ENCODE results near the gene CDC42BPG. TPM values are rescaled to one million over a fixed set of nuclear protein-coding genes. Genes with fewer than 3 reads are reported as not detected.
A peak's percentile ranks its signal among the peaks of the same experiment; 100 is the strongest.

The CDC42BPG gene
- total RNA-seq, 1 donor from 2014 or later: not detected

DNA sequence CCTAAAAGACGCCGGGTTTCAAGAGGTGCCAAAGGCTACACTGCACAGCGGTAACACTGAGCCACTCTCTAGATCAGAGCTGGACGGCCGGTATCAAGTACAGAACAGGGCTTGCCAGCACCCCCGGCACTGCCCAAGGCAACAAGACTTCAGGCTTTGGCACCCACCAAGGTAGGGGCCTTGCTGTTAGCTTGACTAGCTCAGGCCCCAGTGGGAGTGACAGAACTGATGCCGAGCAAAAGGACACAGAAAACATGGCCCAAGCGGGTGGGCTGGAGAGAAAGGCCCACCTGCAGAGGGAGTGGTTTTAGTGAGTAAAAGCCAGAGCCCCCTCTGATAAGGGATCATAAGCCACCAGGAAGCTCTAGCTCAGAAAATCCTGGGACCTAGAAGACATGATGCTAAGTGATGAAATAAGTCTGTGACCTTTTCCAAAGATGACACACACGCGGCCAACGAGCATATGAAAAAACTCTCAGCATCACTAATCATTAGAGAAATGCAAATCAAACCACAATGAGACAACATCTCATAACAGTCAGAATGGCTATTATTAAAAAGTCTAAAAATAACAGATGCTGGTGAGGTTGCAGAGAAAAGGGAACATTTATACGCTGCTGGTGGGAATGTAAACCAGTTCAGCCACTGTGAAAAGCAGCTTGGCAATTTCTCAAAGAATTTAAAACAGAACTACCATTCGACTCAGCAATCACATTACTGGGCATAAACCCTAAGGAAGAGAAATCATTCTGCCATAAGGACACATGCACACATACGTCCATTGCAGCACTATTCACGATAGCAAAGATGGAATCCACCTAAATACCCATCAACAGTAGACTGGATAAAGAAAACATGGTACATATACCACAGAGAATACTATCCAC, 21.1 kb upstream of the CDC42BPG start:
- Histone ChIP-seq H3K4me3 (peak overlapping the region; percentile 37 to 59), H3K4me1 (peaks cover 55 to 83% of the 10 kb centered on the region in 2 donors), H3K9me3 (no peaks in the 10 kb centered on the region), H3K27me3 (no peaks in the 10 kb centered on the region), H3K36me3 (peaks cover 7 to 9% of the 10 kb centered on the region in 2 donors), H3K27ac (peak overlapping the region; percentile 97 to 98)
- no peak for DNase-seq (ENCODE audit: low spot score in 2 of 2)
- intact Hi-C loops (cut with DNase I): loop anchor here (2.0 kb wide), 1 partner anchor 13 kb away; the partner anchor contains the start of gene EHD1
- TF ChIP-seq CTCF (IDR thresholded peaks at IDR 0.05): no peak

DNA sequence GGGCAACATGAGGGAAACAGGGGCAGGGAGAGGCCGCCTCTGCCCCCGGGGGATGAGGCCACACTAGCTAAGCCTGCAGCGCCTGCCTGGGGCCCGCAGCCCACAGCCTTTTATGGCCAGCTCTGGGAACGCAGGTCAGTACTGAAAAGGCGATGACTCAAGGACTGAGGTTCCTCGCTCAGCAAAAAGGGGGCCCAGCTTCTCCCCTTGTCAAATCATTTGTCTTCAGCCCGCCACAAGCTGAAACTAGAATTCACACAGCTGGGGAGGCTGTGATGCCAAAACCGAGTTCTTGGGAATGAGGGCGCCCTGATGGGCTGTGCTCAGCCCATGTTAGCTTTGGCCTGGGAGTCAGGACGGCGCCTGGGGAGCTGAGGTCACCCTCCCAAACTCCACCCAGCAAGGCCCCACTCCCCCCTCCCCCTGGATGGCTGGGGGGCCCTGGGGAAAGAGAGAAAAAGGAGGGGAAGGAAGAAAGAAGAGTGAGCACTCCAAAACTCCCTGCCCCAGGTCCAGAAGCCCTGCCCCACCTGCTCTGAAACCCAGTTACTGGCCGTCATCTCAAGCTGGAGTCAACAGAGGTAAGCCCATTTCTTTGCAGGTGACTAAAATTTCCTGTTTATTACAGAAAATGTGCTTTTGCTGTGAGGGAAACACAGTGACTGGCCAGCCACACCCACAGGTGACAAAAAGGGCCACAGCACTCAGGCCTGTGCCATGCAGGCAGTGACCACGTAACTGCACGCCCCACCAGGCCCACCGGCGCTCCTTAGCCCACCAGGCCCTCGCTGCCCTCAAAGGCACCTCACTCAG, 20.2 kb upstream of the CDC42BPG start:
- Histone ChIP-seq H3K4me1 (peaks cover 47 to 76% of the 10 kb centered on the region in 2 donors), H3K27me3 (no peaks in the 10 kb centered on the region), H3K27ac (peak overlapping the region; percentile 97 to 98), H3K4me3 (peak overlapping the region; percentile 37 to 59), H3K36me3 (peaks cover 9 to 14% of the 10 kb centered on the region in 2 donors), H3K9me3 (no peaks in the 10 kb centered on the region)
- TF ChIP-seq CTCF (IDR thresholded peaks at IDR 0.05): no peak
- DNase-seq (ENCODE audit: low spot score in 2 of 2): peak; percentile 87 to 96
- intact Hi-C loops (cut with DNase I): loop anchor here (1.0 to 2.0 kb wide), 2 partner anchors 8 to 14 kb away; partner anchors contain the start of gene EHD1

DNA sequence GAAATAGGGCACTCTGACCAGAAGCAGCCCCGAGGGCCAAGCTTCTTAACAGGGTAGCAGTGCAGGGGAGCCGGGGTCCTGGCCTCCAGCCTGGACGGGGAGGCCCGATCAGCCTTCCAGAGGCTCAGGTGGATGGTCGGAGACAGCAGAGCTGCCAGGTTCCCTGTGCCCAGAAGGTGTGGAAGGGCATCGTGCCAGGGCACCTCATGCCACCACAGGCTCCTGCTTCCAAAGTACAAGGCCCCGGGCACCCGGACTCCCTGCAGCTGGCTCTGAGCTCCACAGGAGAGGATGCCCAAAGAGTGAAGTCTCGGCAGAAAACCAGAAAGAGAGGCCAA, 19.7 kb upstream of the CDC42BPG start:
- H3K4me3 ChIP-seq: peak overlapping the region; percentile 37 to 41
- H3K4me1 ChIP-seq: peaks cover 44 to 72% of the 10 kb centered on the region in 2 donors
- no peak for TF ChIP-seq CTCF (IDR thresholded peaks at IDR 0.05)
- peak overlapping the region; percentile 97 to 98 for H3K27ac ChIP-seq
- H3K36me3 ChIP-seq: peaks cover 15 to 20% of the 10 kb centered on the region in 2 donors
- intact Hi-C loops (cut with DNase I): loop anchor here (1.0 to 2.0 kb wide), 2 partner anchors 8 to 15 kb away; partner anchors contain the start of gene EHD1
- no peaks in the 10 kb centered on the region for H3K27me3 ChIP-seq
- no peak for DNase-seq (ENCODE audit: low spot score in 2 of 2)
- H3K9me3 ChIP-seq: no peaks in the 10 kb centered on the region

DNA sequence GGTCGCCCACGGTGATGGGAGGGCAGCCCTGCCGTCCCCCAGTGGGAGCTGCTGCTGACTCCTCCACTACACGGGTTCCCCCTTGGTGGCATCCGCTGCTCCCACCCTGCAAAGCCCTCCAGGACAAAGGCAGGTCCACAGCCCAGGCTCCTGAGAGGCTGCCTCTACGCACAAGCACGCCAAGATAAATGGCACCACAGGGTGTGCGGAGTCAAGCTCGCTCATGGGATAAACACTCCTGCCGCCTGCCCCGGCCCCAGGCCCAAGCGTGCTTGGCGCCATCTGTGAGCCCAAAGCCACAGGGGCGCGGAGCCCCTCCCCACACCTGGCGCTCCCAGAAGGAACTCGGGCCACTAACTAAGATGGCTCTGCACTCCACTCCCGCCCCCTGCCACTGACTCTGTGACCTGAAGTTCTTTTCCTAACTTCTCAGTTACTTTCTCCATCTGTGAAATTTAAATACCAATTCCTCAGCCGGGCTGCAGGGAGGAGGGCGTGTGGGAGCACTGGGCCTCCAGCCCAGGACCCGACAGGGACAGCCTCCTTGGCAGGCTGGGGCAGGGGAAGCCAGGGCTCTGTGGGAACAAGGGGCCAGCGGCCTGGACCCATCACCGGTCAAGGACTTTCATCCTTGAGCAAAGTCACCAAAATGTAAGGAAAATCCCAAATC, 19.1 kb upstream of the CDC42BPG start:
- TF ChIP-seq CTCF (IDR thresholded peaks at IDR 0.05): no peak
- Histone ChIP-seq H3K4me1 (peaks cover 44 to 72% of the 10 kb centered on the region in 2 donors), H3K9me3 (no peaks in the 10 kb centered on the region), H3K4me3 (peak overlapping the region; percentile 37 to 41), H3K36me3 (peaks cover 19 to 26% of the 10 kb centered on the region in 2 donors), H3K27ac (peak overlapping the region; percentile 97 to 98), H3K27me3 (no peaks in the 10 kb centered on the region)
- DNase-seq (ENCODE audit: low spot score in 2 of 2): no peak
- intact Hi-C loops (cut with DNase I): loop anchor here (1.0 to 2.0 kb wide), 2 partner anchors 7 to 15 kb away; partner anchors contain the start of gene EHD1

- Histone ChIP-seq H3K27me3 (no peaks in the 10 kb centered on the region), H3K36me3 (peaks cover 16 to 25% of the 10 kb centered on the region in 2 donors), H3K9me3 (no peaks in the 10 kb centered on the region), H3K27ac (peak overlapping the region; percentile 97 to 98), H3K4me1 (peaks cover 41 to 71% of the 10 kb centered on the region in 2 donors), H3K4me3 (peak overlapping the region in 1 of 2 donors; percentile 41)
- intact Hi-C loops (cut with DNase I): no loop called here
- DNase-seq (ENCODE audit: low spot score in 2 of 2): no peak
- TF ChIP-seq CTCF (IDR thresholded peaks at IDR 0.05): no peak
These were observed 18.5 kb upstream of the CDC42BPG start for GRCh38 chr11:64862987-64863390.
